Measurements from ENCODE around the gene CRNKL1. TPM values are rescaled to one million over a fixed set of nuclear protein-coding genes. Genes with fewer than 3 reads are reported as not detected.

Gene CRNKL1
- polyA plus RNA-seq, 1 donor (not counting 4 experiments of a cell fraction or from before 2014, with no cell fraction given): 11.0 TPM

- TF ChIP-seq CTCF (optimal IDR thresholded peaks at IDR 0.05 in 1 of 3, IDR thresholded peaks at IDR 0.05 in 1 of 3, conservative IDR thresholded peaks at IDR 0.05 in 1 of 3; ENCODE audit: extremely low read depth in 1 of 3, insufficient read depth in 2 of 3, low read length in 3 of 3) (no peak), EZH2 (IDR thresholded peaks at IDR 0.05; ENCODE audit: low read length) (no peak)
- DNase-seq (ENCODE audit: low read depth, low spot score) (no peak), FAIRE-seq (no peak)
- no peak overlapping the region for H3K4me3 ChIP-seq (ENCODE audit: control insufficient read depth in 2 of 3, extremely low read depth in 1 of 3, insufficient read depth in 2 of 3, low read depth in 1 of 3, low read length in 3 of 3)
- no peaks in the 10 kb centered on the region for H3K36me3 ChIP-seq (ENCODE audit: control insufficient read depth in 2 of 2, extremely low read depth in 1 of 2, insufficient read depth in 2 of 2, low read length in 2 of 2)
- H2AFZ ChIP-seq (ENCODE audit: control insufficient read depth, low read length): no peak overlapping the region
- H3K9me1 ChIP-seq (ENCODE audit: control insufficient read depth, extremely low read depth, insufficient read depth, low read length): no peaks in the 10 kb centered on the region
- H3K27me3 ChIP-seq (ENCODE audit: control insufficient read depth, extremely low read depth, insufficient read depth, low read length): no peaks in the 10 kb centered on the region
- dilution Hi-C loops (cut with MboI; ENCODE audit: extremely low pct_ligation_motif_present, low sequenced_read_pairs): no loop called here
- H3K4me2 ChIP-seq (ENCODE audit: control insufficient read depth, extremely low read depth, insufficient read depth, low read depth, low read length): no peak overlapping the region
- no peaks in the 10 kb centered on the region for H4K20me1 ChIP-seq (ENCODE audit: control insufficient read depth, extremely low read depth, insufficient read depth, low read length)
- no peaks in the 10 kb centered on the region for H3K79me2 ChIP-seq (ENCODE audit: control insufficient read depth, insufficient read depth, low read length)
- H3K9me3 ChIP-seq (ENCODE audit: control insufficient read depth, low read depth, low read length): no peaks in the 10 kb centered on the region
- no peaks in the 10 kb centered on the region for H3K4me1 ChIP-seq (ENCODE audit: control insufficient read depth, extremely low read depth, insufficient read depth, low read length)
- no peak overlapping the region for H3K9ac ChIP-seq (ENCODE audit: control insufficient read depth, extremely low read depth, insufficient read depth, low read length)
- no peak overlapping the region for H3K27ac ChIP-seq (ENCODE audit: control insufficient read depth, insufficient read depth, low read length)
Measured at GRCh38 chr20:20065361-20065760, 13.1 kb upstream of the CRNKL1 start.

GRCh38 chr20:20063941-20064702, 11.9 kb upstream of the CRNKL1 start:
- DNase-seq (ENCODE audit: low read depth, low spot score): no peak
- no peaks in the 10 kb centered on the region for H3K4me1 ChIP-seq (ENCODE audit: control insufficient read depth, extremely low read depth, insufficient read depth, low read length)
- dilution Hi-C loops (cut with MboI; ENCODE audit: extremely low pct_ligation_motif_present, low sequenced_read_pairs): no loop called here

More at GRCh38 chr20:20063941-20064702, 11.9 kb upstream of the CRNKL1 start:
- H3K27ac ChIP-seq (ENCODE audit: control insufficient read depth, insufficient read depth, low read length): no peak overlapping the region
- H3K36me3 ChIP-seq (ENCODE audit: control insufficient read depth in 2 of 2, extremely low read depth in 1 of 2, insufficient read depth in 2 of 2, low read length in 2 of 2): no peaks in the 10 kb centered on the region
- no peaks in the 10 kb centered on the region for H3K9me3 ChIP-seq (ENCODE audit: control insufficient read depth, low read depth, low read length)
- H3K4me3 ChIP-seq (ENCODE audit: control insufficient read depth in 2 of 3, extremely low read depth in 1 of 3, insufficient read depth in 2 of 3, low read depth in 1 of 3, low read length in 3 of 3): no peak overlapping the region
- no peaks in the 10 kb centered on the region for H4K20me1 ChIP-seq (ENCODE audit: control insufficient read depth, extremely low read depth, insufficient read depth, low read length)
- H3K9ac ChIP-seq (ENCODE audit: control insufficient read depth, extremely low read depth, insufficient read depth, low read length): no peak overlapping the region
- no peak for FAIRE-seq
- H3K79me2 ChIP-seq (ENCODE audit: control insufficient read depth, insufficient read depth, low read length): no peaks in the 10 kb centered on the region
- no peak for TF ChIP-seq EZH2 (IDR thresholded peaks at IDR 0.05; ENCODE audit: low read length)
- TF ChIP-seq CTCF (optimal IDR thresholded peaks at IDR 0.05 in 1 of 3, IDR thresholded peaks at IDR 0.05 in 1 of 3, conservative IDR thresholded peaks at IDR 0.05 in 1 of 3; ENCODE audit: extremely low read depth in 1 of 3, insufficient read depth in 2 of 3, low read length in 3 of 3): no peak
- no peak overlapping the region for H3K4me2 ChIP-seq (ENCODE audit: control insufficient read depth, extremely low read depth, insufficient read depth, low read depth, low read length)
- H3K27me3 ChIP-seq (ENCODE audit: control insufficient read depth, extremely low read depth, insufficient read depth, low read length): no peaks in the 10 kb centered on the region
- H3K9me1 ChIP-seq (ENCODE audit: control insufficient read depth, extremely low read depth, insufficient read depth, low read length): no peaks in the 10 kb centered on the region
- H2AFZ ChIP-seq (ENCODE audit: control insufficient read depth, low read length): no peak overlapping the region

All from keratinocyte (primary cell).